SK-N-SH treated with all-trans-retinoic acid at 6 μM for 48 hours (cell line): ENCODE measurements around the gene EMC8.

ENCODE experiments used
- ARNTL ChIP-seq: fragments of 450-650 bp; formaldehyde crosslinking; IDR thresholded peaks from 2 replicates; pipeline ENCODE4 v1.5.0; 2020; ENCODE audit warnings: low read depth, mild to moderate bottlenecking, moderate library complexity, borderline replicate concordance
- CREB5 ChIP-seq: fragments of 250-450 bp; sonication (Bioruptor Pico); IDR thresholded peaks from 2 replicates; pipeline ENCODE4 v1.5.1; 2020; ENCODE audit warnings: low read depth, mild to moderate bottlenecking, moderate library complexity
- CSRNP3 ChIP-seq: fragments of 250-450 bp; sonication (Bioruptor Pico); IDR thresholded peaks from 2 replicates; pipeline ENCODE4 v1.5.1; 2021; ENCODE audit warnings: mild to moderate bottlenecking, moderate library complexity
- GLIS3 ChIP-seq: fragments of 250-450 bp; sonication (Bioruptor Pico); IDR thresholded peaks from 2 replicates; pipeline ENCODE4 v1.5.0; 2020; ENCODE audit warnings: mild to moderate bottlenecking, moderate library complexity
- PATZ1 ChIP-seq: fragments of 250-450 bp; sonication (Bioruptor Pico); IDR thresholded peaks from 2 replicates; pipeline ENCODE4 v1.8.0; 2020; ENCODE audit warnings: mild to moderate bottlenecking, moderate library complexity, borderline replicate concordance
- PPARA ChIP-seq: fragments of 250-450 bp; sonication (Bioruptor Pico); IDR thresholded peaks from 2 replicates; pipeline ENCODE4 v1.5.0; 2020; ENCODE audit warnings: mild to moderate bottlenecking, borderline replicate concordance
- RARB ChIP-seq: fragments of 250-450 bp; sonication (Bioruptor Pico); IDR thresholded peaks from 2 replicates; pipeline ENCODE4 v1.8.0; 2021; ENCODE audit warnings: mild to moderate bottlenecking, moderate library complexity
- TCF4 ChIP-seq: fragments of 250-450 bp; sonication (Bioruptor Pico); IDR thresholded peaks from 2 replicates; pipeline ENCODE4 v1.8.0; 2021; ENCODE audit warnings: mild to moderate bottlenecking, moderate library complexity, borderline replicate concordance
- ZFP3 ChIP-seq: fragments of 250-450 bp; sonication (Bioruptor Pico); IDR thresholded peaks from 2 replicates; pipeline ENCODE4 v1.5.0; 2020; ENCODE audit warnings: mild to moderate bottlenecking, moderate library complexity
- ZFP30 ChIP-seq: fragments of 450-650 bp; formaldehyde crosslinking; IDR thresholded peaks from 2 replicates; pipeline ENCODE4 v1.5.0; 2022; ENCODE audit warnings: mild to moderate bottlenecking, moderate library complexity
- ZNF565 ChIP-seq: fragments of 450-650 bp; formaldehyde crosslinking; conservative IDR thresholded peaks from 2 replicates; pipeline ENCODE4 v1.5.0; 2020; ENCODE audit warnings: low read depth, mild to moderate bottlenecking, moderate library complexity

DNA sequence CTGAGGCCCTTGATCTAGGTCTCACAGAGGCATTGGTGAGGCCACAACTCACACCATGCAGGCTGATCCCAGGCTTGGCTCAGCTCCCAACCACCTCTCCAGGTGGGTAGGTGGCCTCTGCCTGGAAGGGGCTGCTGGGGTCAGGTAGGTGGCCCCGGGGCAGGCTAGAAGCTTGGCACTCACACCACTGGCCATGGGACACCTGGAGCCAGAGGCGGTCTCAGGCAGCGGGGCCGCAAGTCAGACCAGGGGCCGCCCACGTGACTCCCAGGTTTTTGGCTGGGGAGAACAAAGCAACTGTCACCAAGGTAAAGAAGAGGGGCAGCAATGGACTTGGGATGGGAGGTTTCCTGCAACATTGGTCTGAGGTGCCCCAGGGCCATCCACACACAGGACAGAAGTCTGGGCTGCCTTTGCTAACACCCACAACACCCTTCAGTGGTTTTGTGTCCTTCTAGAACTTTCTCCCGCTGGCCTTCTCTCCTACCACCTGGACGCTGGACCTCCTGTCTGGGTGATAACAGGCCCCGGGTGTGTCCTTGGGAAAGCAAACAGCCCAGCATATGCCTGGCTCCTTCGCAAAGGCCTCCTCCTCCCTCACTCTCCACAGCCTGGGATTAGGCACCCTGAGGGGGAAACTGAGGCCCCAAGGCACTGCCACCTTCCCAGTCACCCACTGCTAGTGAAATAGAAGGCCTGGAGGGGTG is 64.9 kb downstream of the EMC8 start:
- no peak for TF ChIP-seq RARB (CRISPR knock-in tag)
- TF ChIP-seq ZNF565 (CRISPR knock-in tag), result no peak
- TF ChIP-seq PPARA (CRISPR knock-in tag), result no peak
- TF ChIP-seq ARNTL, result no peak
- TF ChIP-seq CSRNP3 (CRISPR knock-in tag), result no peak
- no peak for TF ChIP-seq TCF4
- no peak for TF ChIP-seq ZFP3 (CRISPR knock-in tag)
- no peak for TF ChIP-seq CREB5
- TF ChIP-seq GLIS3 (CRISPR knock-in tag), result no peak
- TF ChIP-seq ZFP30 (CRISPR knock-in tag), result no peak
- no peak for TF ChIP-seq PATZ1 (CRISPR knock-in tag)
